ENCODE measurements around the gene EP400.
"Not testable (repeated sequence)": the region's sequence is repeated elsewhere in the genome, so short reads cannot be mapped to it uniquely, and the experiment has no call there.

Gene EP400

DNA sequence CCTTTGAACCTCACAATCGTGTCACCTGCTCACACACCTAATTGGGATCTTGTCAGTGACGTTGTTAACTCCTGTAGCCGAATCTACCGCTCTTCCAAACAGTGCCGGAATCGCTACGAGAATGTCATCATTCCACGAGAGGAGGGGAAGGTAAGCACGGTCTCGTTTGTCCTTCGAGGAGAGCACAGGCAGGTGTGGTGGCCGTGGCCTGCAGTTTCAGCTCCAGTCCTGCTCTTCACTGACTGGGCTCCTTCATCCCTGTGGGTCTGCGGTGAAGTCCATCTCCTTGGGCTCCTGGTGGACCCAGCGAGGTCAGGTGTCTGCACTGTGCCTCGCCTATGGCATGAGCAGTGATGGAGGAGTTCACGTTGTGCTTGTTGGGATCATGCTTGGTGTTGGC, 96.0 kb downstream of the EP400 start:
- DNase-seq (ENCODE audit: low spot score): no peak

GRCh38 chr12:132046561-132046960, 96.8 kb downstream of the EP400 start:
- DNase-seq (ENCODE audit: low spot score): no peak

DNA sequence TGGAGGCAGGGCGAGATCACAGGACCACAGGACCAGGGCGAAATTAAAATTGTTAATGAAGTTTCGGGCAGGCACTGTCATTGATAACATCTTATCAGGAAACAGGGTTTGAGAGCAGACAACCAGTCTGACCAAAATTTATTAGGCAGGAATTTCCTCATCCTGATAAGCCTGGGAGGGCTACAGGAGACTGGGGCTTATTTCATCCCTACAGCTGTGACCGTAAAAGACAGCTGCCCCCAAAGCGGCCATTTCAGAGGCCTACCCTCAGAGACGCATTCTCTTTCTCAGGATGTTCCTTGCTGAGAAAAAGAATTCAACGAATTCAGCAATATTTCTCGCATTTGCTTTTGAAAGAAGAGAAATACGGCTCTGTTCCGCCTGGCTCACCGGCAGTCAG, 97.9 kb downstream of the EP400 start:
- DNase-seq (ENCODE audit: low spot score): not testable (repeated sequence)

DNA sequence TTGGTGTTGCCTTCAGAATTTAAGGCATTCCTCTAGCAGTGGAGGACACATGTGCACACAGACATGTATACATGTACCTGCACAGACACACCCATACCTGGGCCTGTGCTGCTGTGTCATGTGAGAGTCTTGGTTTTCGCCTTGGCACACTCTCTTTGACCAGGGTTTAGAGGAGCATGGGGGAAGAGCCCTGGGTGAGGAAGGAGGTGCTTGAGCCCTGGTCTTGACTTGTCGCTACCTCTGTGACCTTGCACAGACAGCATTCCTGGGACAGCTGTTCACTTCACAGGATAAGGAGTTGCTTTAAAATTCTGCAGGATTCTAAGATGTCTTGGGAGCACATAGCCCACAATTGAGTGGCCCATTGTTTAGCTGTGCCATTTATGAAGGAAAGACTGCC, 99.7 kb downstream of the EP400 start:
- DNase-seq (ENCODE audit: low spot score): no peak

DNA sequence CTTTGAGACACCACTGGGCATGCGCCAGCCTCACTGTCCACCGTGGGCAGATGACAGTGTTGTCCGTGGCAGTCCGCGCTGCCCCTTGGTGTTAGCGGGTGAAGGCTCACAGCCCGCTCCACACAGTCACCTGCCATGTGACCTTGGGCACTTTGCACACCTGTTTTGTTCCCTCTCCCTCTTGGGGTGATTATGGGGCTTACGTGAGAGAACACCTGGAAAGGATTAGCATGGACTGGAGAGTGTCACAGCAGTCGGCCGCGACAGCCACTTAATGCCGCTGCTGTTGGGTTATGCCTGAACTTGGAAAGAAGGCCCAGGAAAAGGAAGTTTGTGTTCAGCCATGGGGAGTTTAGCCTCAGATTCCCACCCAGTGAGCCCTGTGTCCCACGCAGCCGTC, 100.1 kb downstream of the EP400 start:
- no peak for DNase-seq (ENCODE audit: low spot score)

DNA sequence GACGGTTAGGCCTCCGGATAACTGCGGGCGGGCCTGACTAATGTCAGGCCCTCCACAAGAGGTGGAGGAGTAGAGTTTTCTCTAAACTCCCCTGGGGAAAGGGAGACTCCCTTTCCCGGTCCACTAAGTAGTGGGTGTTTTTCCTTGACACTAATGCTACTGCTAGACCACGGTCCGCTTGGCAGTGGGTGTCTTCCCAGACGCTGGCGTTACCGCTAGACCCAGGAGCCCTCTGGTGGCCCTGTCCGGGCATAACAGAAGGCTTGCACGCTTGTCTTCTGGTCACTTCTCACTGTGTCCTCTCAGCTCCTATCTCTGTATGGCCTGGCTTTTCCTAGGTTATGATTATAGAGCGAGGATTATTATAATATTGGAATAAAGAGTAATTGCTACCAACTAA, 102.0 kb downstream of the EP400 start:
- DNase-seq (ENCODE audit: low spot score): not testable (repeated sequence)

DNA sequence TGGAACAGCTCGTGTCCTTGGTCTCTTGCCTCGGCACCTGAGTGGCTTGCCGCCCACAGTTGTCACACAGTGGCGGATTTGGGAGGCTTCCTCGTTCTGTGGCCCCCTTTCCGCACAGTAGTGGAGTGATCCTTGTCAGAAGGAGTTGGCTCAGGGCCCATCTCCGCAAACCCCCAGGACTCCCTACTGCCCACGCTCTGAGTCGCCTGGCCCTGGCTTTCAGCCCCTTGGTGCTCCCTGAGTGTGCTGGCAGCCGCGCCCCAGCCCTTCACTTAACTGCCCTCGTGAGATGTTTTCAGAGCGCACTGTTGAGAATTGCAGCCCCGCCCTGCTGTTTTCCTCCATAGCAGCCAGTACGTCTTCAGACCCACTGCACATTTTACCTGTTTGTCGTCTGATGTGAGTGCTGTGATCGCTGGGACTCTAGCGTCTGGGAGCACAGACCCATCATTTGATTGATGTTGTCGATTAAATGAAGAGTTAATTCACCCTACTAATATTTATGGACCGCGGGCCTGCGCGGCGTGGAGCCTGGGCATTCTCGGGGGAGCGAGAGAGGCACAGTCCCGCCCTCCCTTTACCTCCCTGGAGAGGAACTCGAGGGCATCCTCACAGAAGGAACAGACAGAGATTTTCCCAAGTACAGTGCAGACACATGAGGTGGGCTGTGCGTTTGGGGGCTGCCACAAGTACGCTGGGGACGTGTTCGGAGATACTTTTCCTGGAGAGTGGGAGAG, 102.6 kb downstream of the EP400 start:
- no peak for DNase-seq (ENCODE audit: low spot score)

DNA sequence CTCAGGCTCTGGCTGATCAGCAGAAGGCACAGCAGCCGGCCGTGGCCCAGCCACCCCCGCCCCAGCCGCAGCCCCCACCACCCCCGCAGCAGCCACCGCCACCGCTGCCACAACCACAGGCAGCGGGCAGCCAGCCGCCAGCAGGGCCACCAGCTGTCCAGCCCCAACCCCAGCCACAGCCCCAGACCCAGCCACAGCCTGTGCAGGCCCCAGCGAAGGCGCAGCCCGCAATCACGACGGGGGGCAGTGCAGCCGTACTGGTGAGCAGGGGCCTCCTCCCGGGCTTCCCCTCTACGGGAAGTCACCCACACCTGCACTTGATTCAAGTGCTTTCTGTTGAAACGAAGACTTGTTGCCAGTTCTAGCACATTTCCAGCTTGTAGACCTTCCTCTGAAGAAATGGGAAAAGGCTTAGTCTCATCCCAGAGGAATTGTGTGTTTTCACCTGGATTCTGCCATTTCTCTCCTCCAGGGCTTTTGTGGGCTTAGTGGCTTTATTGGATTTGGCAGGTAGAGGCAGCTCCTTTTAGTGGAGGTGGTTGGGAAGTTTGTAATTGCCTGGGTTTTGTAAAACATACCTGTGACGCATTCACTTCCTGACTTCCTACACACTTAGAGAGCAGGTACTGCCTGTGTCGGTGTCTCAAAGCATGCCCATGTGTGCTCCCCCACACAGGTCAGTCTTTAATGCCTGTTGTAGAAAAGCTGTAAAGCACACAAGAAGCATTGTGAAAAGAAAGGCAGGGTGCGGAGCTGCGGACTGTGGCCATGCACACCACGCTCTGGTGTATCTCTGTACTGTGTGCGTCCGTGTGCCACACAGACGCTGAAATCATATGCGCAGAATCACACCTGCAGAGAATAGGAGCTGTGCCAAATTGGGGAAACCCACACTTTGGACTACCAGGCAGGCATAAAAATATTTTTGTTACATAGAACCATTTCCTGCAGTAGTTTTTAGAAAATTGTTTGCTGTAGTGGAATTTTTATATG, 103.9 kb downstream of the EP400 start:
- DNase-seq (ENCODE audit: low spot score): no peak

DNA sequence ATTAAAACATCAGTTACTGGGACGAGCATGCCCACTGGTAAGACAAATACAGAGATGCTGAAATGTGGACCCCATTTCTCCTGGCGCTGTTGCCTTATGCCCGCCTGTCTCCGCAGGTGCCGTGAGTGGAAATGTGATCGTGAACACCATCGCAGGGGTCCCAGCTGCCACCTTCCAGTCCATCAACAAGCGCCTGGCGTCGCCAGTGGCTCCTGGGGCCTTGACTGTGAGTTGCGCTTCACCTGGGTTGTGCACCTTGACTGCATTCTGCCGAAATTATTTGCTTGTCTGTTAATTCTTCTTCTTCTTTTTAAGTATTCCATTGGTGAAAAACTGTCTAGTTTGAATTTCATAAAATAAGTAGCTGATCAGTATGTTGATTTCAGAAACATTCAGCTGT, 105.2 kb downstream of the EP400 start:
- DNase-seq (ENCODE audit: low spot score): no peak

DNA sequence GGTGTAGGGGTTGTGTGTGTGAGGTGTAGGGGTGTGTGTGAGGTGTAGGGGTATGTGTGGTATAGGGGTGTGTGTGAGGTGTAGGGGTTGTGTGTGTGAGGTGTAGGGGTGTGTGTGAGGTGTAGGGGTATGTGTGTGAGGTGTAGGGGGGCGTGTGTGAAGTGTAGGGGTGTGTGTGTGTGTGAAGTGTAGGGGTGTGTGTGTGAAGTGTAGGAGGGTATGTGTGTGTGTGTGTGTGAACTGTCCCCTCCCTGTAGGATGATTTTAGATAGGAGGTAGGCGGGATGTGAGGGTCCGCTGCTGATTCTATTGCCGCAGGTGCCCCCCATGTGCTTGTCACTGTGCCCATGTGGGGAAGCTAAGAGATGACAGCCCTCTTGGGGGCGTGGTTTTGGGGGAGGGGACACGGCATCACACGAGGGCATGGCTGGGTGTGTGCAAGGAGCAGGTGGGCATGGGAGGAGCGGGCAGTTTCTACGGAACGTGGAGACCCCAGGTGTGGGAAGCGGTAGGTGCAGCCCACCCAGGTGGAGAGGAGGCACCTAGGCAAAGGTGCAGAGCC, 105.9 kb downstream of the EP400 start:
- no peak for DNase-seq (ENCODE audit: low spot score)

DNA sequence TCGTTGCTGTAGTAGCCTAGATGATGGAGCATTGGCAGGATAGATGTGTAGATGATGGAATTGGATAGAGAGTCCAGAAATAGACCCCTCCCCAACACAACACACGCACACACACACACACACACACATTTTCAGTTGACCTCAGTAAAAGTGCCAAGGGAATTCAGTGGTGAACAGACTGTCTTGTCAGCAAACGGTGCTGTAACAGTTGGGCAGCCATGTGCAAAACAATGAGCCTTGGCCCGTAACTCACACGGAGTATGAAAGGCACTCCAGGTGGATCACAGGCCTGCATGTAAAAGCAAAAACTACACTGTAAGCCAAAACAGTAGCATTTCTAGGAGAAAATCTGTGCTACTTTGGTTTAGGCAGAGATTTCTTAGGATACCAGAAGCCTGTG, 106.6 kb downstream of the EP400 start:
- no peak for DNase-seq (ENCODE audit: low spot score)

GRCh38 chr12:132056951-132057350, 107.2 kb downstream of the EP400 start:
- no peak for DNase-seq (ENCODE audit: low spot score)

DNA sequence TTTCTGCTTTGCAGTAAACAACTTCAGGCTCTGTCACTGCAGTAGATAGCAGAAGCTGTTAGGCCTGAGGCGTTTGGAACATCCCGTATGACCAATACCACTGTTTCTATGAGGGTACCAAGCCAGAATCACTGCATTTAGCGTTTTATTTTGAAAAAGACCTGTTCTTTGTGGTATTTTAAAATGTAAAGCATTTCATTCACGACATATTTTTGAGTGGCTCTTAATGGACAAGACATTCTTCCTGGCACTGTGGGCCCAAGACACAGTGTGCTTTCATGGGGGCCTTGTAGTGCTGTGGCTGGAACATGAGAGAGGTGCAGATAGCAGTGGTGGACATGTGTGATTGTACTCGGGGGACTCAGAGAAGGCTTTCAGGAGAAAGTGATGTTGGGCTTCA, 107.9 kb downstream of the EP400 start:
- DNase-seq (ENCODE audit: low spot score): no peak

GRCh38 chr12:132061197-132061596, 111.5 kb downstream of the EP400 start:
- no peak for DNase-seq (ENCODE audit: low spot score)

DNA sequence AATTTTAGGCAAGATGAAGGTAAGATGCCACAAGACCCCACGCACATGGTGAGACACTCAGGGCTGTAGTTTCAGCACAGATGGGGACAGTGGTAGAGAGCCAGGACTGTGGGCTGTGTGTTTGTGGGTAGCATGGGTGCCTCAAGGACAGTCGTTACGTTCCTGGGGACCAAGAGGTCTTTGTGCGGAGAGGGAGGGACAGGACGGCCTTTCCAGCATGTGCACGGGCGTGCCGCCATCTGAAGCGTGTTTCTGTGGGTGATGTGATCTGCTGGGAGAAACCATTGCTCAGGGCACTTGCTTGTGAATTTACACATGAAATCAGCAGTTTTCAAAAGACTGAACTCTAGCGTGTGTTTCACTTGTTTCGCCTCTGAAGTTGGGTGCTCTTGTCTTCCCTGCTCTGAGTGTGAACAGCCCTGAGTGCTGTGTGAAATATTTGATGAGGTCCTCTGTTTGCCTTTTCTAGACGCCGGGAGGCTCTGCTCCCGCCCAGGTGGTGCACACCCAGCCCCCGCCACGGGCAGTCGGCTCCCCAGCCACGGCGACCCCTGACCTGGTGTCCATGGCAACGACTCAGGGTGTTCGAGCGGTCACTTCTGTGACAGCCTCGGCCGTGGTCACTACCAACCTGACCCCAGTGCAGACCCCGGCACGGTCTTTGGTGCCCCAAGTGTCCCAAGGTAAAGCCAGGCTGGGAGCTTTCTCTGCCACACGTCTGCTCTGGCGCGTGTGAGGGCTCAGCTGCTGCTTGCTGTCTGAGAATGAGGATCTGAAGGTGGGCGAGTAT, 112.1 kb downstream of the EP400 start:
- no peak for DNase-seq (ENCODE audit: low spot score)

- DNase-seq (ENCODE audit: low spot score): no peak
These were observed 112.7 kb downstream of the EP400 start for GRCh38 chr12:132062481-132062880.

- DNase-seq (ENCODE audit: low spot score): no peak
These were observed 113.7 kb downstream of the EP400 start for GRCh38 chr12:132063491-132063890.

DNA sequence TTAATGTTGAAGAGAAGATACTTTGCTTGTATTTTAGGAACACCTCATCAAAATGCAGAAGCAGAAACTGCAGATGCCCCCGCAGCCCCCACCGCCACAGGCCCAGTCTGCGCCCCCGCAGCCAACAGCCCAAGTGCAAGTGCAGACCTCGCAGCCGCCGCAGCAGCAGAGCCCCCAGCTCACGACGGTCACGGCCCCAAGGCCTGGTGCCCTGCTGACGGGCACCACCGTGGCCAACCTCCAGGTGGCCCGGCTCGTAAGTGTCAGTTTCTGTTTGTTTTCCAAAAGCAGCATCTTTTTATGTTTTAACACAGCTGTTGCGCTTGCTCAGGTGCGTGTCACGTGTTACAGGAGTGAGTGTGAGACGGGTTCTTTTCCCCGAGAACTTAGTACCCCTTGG, 114.9 kb downstream of the EP400 start:
- DNase-seq (ENCODE audit: low spot score): no peak

- no peak for DNase-seq (ENCODE audit: low spot score)
These were observed 115.5 kb downstream of the EP400 start for GRCh38 chr12:132065203-132065602.

- no peak for DNase-seq (ENCODE audit: low spot score)
These were observed 116.0 kb downstream of the EP400 start for GRCh38 chr12:132065609-132066344.

DNA sequence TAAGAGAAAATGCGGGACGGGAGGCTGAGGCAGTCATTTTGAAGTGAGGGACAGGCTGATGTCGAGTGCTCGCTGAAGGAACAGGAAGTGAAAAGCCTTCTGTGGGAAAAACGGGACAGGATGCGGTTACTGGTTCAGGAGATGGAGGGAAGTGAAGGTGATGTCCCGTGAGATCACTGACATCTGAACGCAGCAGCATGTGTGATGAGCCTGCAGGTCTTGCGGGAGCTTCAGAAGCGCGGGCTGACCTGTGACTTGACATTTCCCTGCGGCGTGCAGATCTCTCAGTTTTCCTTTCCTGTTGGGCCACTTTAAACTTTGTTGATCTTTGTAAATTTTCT, 116.6 kb downstream of the EP400 start:
- DNase-seq (ENCODE audit: low spot score): no peak
